ENCODE data around the gene SLC9A9. TPM values are rescaled to one million over a fixed set of nuclear protein-coding genes. Genes with fewer than 3 reads are reported as not detected.

SLC9A9 gene
- total RNA-seq, 4 donors from 2014 or later = 2.1 to 40.4 (median 7.2) TPM

GRCh38 chr3:143563786-143564185 lies 284.5 kb downstream of the SLC9A9 start:
- Histone ChIP-seq H3K9me3 (no peaks in the 10 kb centered on the region), H3K36me3 (no peaks in the 10 kb centered on the region), H3K27me3 (no peaks in the 10 kb centered on the region), H3K27ac (no peak overlapping the region), H3K4me3 (no peak overlapping the region), H3K4me1 (no peaks in the 10 kb centered on the region)
- no peak for DNase-seq
- TF ChIP-seq POLR2A (IDR thresholded peaks at IDR 0.05) = no peak
- no peak for TF ChIP-seq CTCF (IDR thresholded peaks at IDR 0.05)

GRCh38 chr3:143562789-143563188 lies 285.5 kb downstream of the SLC9A9 start:
- no peak overlapping the region for H3K4me3 ChIP-seq
- no peak overlapping the region for H3K27ac ChIP-seq
- H3K27me3 ChIP-seq = no peaks in the 10 kb centered on the region
- no peak for DNase-seq
- H3K36me3 ChIP-seq = no peaks in the 10 kb centered on the region
- H3K9me3 ChIP-seq = peaks cover 0 to 5% (median 0%) of the 10 kb centered on the region in 4 donors
- H3K4me1 ChIP-seq = no peaks in the 10 kb centered on the region
- TF ChIP-seq CTCF (IDR thresholded peaks at IDR 0.05) (no peak), POLR2A (IDR thresholded peaks at IDR 0.05) (no peak)

- Histone ChIP-seq H3K4me1 (no peaks in the 10 kb centered on the region), H3K36me3 (no peaks in the 10 kb centered on the region), H3K9me3 (peaks cover 0 to 9% (median 0%) of the 10 kb centered on the region in 4 donors), H3K27me3 (no peaks in the 10 kb centered on the region), H3K4me3 (no peak overlapping the region), H3K27ac (no peak overlapping the region)
- no peak for TF ChIP-seq CTCF (IDR thresholded peaks at IDR 0.05)
- no peak for TF ChIP-seq POLR2A (IDR thresholded peaks at IDR 0.05)
- DNase-seq = no peak
Observed at GRCh38 chr3:143559296-143559695, 289.0 kb downstream of the SLC9A9 start.

- Histone ChIP-seq H3K27ac (no peak overlapping the region), H3K27me3 (no peaks in the 10 kb centered on the region), H3K36me3 (no peaks in the 10 kb centered on the region), H3K9me3 (peaks cover 0 to 4% (median 0%) of the 10 kb centered on the region in 4 donors), H3K4me3 (no peak overlapping the region), H3K4me1 (no peaks in the 10 kb centered on the region)
- TF ChIP-seq POLR2A (IDR thresholded peaks at IDR 0.05) (no peak), CTCF (IDR thresholded peaks at IDR 0.05) (no peak)
- no peak for DNase-seq
Observed at GRCh38 chr3:143552851-143553250, 295.4 kb downstream of the SLC9A9 start.

- DNase-seq = no peak
- Histone ChIP-seq H3K36me3 (no peaks in the 10 kb centered on the region), H3K4me3 (no peak overlapping the region), H3K27me3 (no peaks in the 10 kb centered on the region), H3K27ac (no peak overlapping the region), H3K9me3 (no peaks in the 10 kb centered on the region), H3K4me1 (no peaks in the 10 kb centered on the region)
- TF ChIP-seq POLR2A (IDR thresholded peaks at IDR 0.05) = no peak
- no peak for TF ChIP-seq CTCF (IDR thresholded peaks at IDR 0.05)
Observed at GRCh38 chr3:143551761-143552160, 296.5 kb downstream of the SLC9A9 start.
